K562 (cell line): ENCODE measurements around the gene FADS1. TPM values are rescaled to one million over a fixed set of nuclear protein-coding genes. Genes with fewer than 3 reads are reported as not detected.

Source experiments
- ATAC-seq: fragments of 200-7000 bp; cut with Tn5 transposase; 3 replicates; pipeline ENCODE4 v1.9.1; 2020; ENCODE audit warnings: moderate library complexity
- BruUV-seq: library from RNA; stranded (reverse); fragments of 400-500 nt; replicated peaks from 2 replicates; lab custom pipeline; 2021; lab: Mats Ljungman, UMichigan
- CTCF ChIA-PET: fragments of 300-600 bp; formaldehyde crosslinking; extraction: SDS; loops from one replicate; lab custom pipeline; 2021; ENCODE audit warnings: low intra/inter-chr PET ratio; lab: Yijun Ruan, JAX
- POLR2A ChIA-PET: fragments of 300-600, 350-650 bp; sonication (Branson Sonifier 250); formaldehyde crosslinking; extraction: SDS; loops from one replicate; lab custom pipeline; 2021; ENCODE audit warnings: antibody characterized with exemption, inconsistent platforms; lab: Yijun Ruan, JAX
- DNase-seq, 4 experiments: peaks; one replicate each; pipeline versions ENCODE4 v3.0.0 to v3.0.0-alpha.2; 2011 to 2018; ENCODE audit warnings: low spot score in 3 of 4, mixed read lengths in 3 of 4; ENCODE audit errors: extremely low read depth in 1 of 4
- FAIRE-seq: peaks from 2 replicates; lab custom pipeline; 2011; peaks lifted over from hg19 to GRCh38; lab: Jason Lieb, UNC
- H2AFZ ChIP-seq: 2 replicates; pipeline ENCODE4 v1.6.0; 2011; ENCODE audit warnings: low read depth, low read length, control low read depth, inconsistent platforms
- H3K27ac ChIP-seq: fragments of 200-600 bp; 3 replicates; pipeline ENCODE4 v1.8.0; 2011; ENCODE audit warnings: low read depth, mild to moderate bottlenecking, control low read depth, inconsistent platforms, low read length, moderate library complexity, mixed read lengths; ENCODE audit errors: extremely low read depth
- H3K27me3 ChIP-seq, 2 experiments: fragments of 300-600 bp in 1 of 2; 2 replicates in 1 of 2; 3 replicates in 1 of 2; pipeline versions ENCODE4 v1.6.0 to v1.8.0; 2011; ENCODE audit warnings: inconsistent platforms in 2 of 2, low read length in 2 of 2, mild to moderate bottlenecking in 1 of 2, mixed read lengths in 1 of 2, moderate library complexity in 1 of 2; ENCODE audit not compliant: control insufficient read depth in 2 of 2, insufficient read depth in 2 of 2
- H3K36me3 ChIP-seq: fragments of 300-600 bp; 3 replicates; pipeline ENCODE4 v1.8.0; 2011; ENCODE audit warnings: mild to moderate bottlenecking, low read length, inconsistent platforms; ENCODE audit not compliant: control insufficient read depth, insufficient read depth
- H3K4me1 ChIP-seq, 2 experiments: fragments of 200-600 bp in 1 of 2; replicated peaks in 1 of 2; 2 replicates in 1 of 2; 3 replicates in 1 of 2; pipeline versions ENCODE4 v1.5.1 to v1.8.0; 2011; ENCODE audit warnings: inconsistent platforms in 2 of 2, low read length in 2 of 2, mild to moderate bottlenecking in 1 of 2, mixed read lengths in 1 of 2, moderate library complexity in 1 of 2; ENCODE audit not compliant: control insufficient read depth in 2 of 2, insufficient read depth in 2 of 2
- H3K4me2 ChIP-seq: 2 replicates; pipeline ENCODE4 v1.6.1; 2011; ENCODE audit warnings: low read length, control low read depth, inconsistent platforms, mixed read lengths; ENCODE audit not compliant: insufficient read depth
- H3K4me3 ChIP-seq: fragments of 200-600 bp; sonication (generic), shearing (Covaris generic); 2 replicates; pipeline ENCODE4 v1.5.1; 2016; ENCODE audit warnings: control low read depth, inconsistent platforms
- H3K79me2 ChIP-seq: fragments of 200-600 bp; 3 replicates; pipeline ENCODE4 v1.8.0; 2011; ENCODE audit warnings: low read length, inconsistent platforms; ENCODE audit not compliant: control insufficient read depth, insufficient read depth
- H3K9ac ChIP-seq, 2 experiments: 2 replicates each; pipeline versions ENCODE4 v1.6.0 to v1.6.1; 2011; ENCODE audit warnings: low read depth in 2 of 2, low read length in 2 of 2, control low read depth in 1 of 2, inconsistent platforms in 1 of 2, mild to moderate bottlenecking in 1 of 2, mixed read lengths in 1 of 2; ENCODE audit not compliant: insufficient read depth in 1 of 2
- H3K9me1 ChIP-seq: one replicate; pipeline ENCODE4 v1.6.0; 2011; ENCODE audit warnings: inconsistent platforms, mild to moderate bottlenecking, low read length, moderate library complexity; ENCODE audit not compliant: control insufficient read depth, insufficient read depth
- H3K9me3 ChIP-seq: replicated peaks from 2 replicates; pipeline ENCODE4 v1.5.1; 2011; ENCODE audit warnings: low read depth, low read length, inconsistent platforms; ENCODE audit not compliant: control insufficient read depth, insufficient read depth
- H4K20me1 ChIP-seq: replicated peaks from 2 replicates; pipeline ENCODE4 v1.6.1; 2011; ENCODE audit warnings: low read length, inconsistent platforms, mixed read lengths; ENCODE audit not compliant: control insufficient read depth, insufficient read depth
- ASH1L ChIP-seq: fragments of 450-650 bp; IDR thresholded peaks from 2 replicates; pipeline ENCODE4 v1.6.1; 2018; ENCODE audit warnings: borderline replicate concordance, mild to moderate bottlenecking, low read depth; ENCODE audit not compliant: partially characterized antibody
- CBX5 ChIP-seq: IDR thresholded peaks from 2 replicates; pipeline ENCODE4 v1.6.1; 2014; ENCODE audit warnings: low read depth, borderline replicate concordance
- ELF1 ChIP-seq: fragments of 200-800 bp; sonication (Bioruptor generic); IDR thresholded peaks from 2 replicates; pipeline ENCODE4 v1.6.1; 2016; ENCODE audit warnings: missing genetic modification characterization, missing compliant biosample characterization
- ELF2 ChIP-seq: fragments of 250-450 bp; sonication (Bioruptor Pico); IDR thresholded peaks from 2 replicates; pipeline ENCODE4 v1.5.0; 2021; ENCODE audit warnings: mild to moderate bottlenecking
- PHF20 ChIP-seq: fragments of 450-650 bp; IDR thresholded peaks from 2 replicates; pipeline ENCODE4 v1.6.1; 2018; ENCODE audit not compliant: partially characterized antibody
- ZNF184 ChIP-seq: sonication (generic); formaldehyde crosslinking; IDR thresholded peaks from 2 replicates; pipeline ENCODE4 v1.5.0; 2020; ENCODE audit warnings: missing genetic modification reagents
- ZNF586 ChIP-seq: fragments of 450-650 bp; formaldehyde crosslinking; conservative IDR thresholded peaks from 2 replicates; pipeline ENCODE4 v1.4.0; 2020; ENCODE audit warnings: mild to moderate bottlenecking, moderate library complexity
- WGBS: fragments of 100-300 bp; shearing (Covaris generic); methylation state at CpG from one replicate; pipeline ENCODE4 v1.1.6; 2016; ENCODE audit warnings: low coverage, mixed read lengths; ENCODE audit not compliant: insufficient coverage; ENCODE audit errors: missing lambda C conversion rate; 5-methylcytosine and 5-hydroxymethylcytosine counted together
- in situ Hi-C: fragments of 300-500 bp; cut with MboI; formaldehyde crosslinking; loops from 4 replicates; pipeline ENCODE4 v1.15.0; 2018; ENCODE audit warnings: inconsistent platforms, mixed read lengths
- intact Hi-C: fragments of 100-400 bp; cut with micrococcal nuclease; formaldehyde crosslinking; loops from 2 replicates; pipeline ENCODE4 v1.14.2; 2022
- polyA plus RNA-seq, 8 experiments: library from polyadenylated mRNA; depleted of rRNA in 4 of 8; stranded (reverse) in 5 of 8; unstranded in 3 of 8; fragments of >200 nt; fragmentation: Nextera tagmentation in 2 of 8; fragmentation: Illumina TruSeq in 1 of 8; extraction: Ambion mirVana in 2 of 8; extraction: Trizol in 1 of 8; gene quantifications; 2 replicates each; pipeline versions ENCODE4 v1.2.1 to v1.2.3, GENCODE V29; 2011 to 2014; ENCODE audit warnings: inconsistent platforms in 1 of 8, missing spikeins in 1 of 8
- total RNA-seq, 7 experiments: library from RNA; depleted of rRNA in 6 of 7; stranded (reverse); fragments of >200 nt in 6 of 7; fragmentation: Illumina TruSeq in 2 of 7; extraction: Trizol in 2 of 7; gene quantifications; 2 replicates each; pipeline versions ENCODE4 v1.2.1 to v1.2.3, GENCODE V29; 2011 to 2021; ENCODE audit warnings: low replicate concordance in 1 of 7
- TF ChIP-seq, protein P1 (sequence below): fragments of 250-450 bp; sonication (Bioruptor Pico); IDR thresholded peaks from 2 replicates; pipeline ENCODE4 v1.8.0; 2022; ENCODE audit warnings: moderate library complexity, mild to moderate bottlenecking, inconsistent platforms
- TF ChIP-seq, protein P2 (sequence below): IDR thresholded peaks from 2 replicates; pipeline ENCODE4 v1.6.1; 2012; ENCODE audit warnings: low read depth, low read length, improper control_type of control experiment, borderline replicate concordance

FADS1 gene
- total and polyA plus RNA-seq, 9 of the 15 experiments (the other 6 are each of a cell fraction or from before 2014, with no cell fraction given): 110 to 864 (median 364) TPM

DNA sequence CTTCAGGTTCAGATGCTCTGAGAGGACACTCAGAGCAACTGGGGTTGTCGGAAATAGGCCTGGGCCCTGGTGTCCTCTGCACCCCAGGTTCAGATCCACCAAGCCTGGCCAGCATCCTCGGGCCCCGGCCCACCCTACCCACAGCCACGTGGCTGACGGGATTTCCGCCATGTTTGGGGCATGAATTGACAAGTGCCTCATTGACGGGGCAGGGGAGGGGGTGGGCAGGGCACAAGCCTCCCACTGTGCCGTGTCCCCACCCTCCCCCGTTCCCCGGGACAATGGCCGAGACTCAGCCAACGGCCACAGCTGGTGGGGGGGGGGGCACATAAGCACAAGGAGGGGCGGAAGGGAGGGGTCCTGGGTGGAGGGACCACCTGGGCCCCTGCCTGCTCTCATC is 55.9 kb downstream of the FADS1 start:
- intact Hi-C loops: no loop called here
- Histone ChIP-seq H3K27ac (no peak overlapping the region), H3K9me1 (no peaks in the 10 kb centered on the region), H3K4me1 (peaks cover 25 to 74% of the 10 kb centered on the region in 2 experiments), H3K4me3 (no peak overlapping the region), H3K36me3 (no peaks in the 10 kb centered on the region), H3K9ac (no peak overlapping the region), H2AFZ (no peak overlapping the region), H3K9me3 (no peaks in the 10 kb centered on the region), H3K27me3 (no peaks in the 10 kb centered on the region), H3K4me2 (no peak overlapping the region), H3K79me2 (peaks cover 20% of the 10 kb centered on the region; the same call in 1 of the 3 replicates), H4K20me1 (0 out of 2 replicates have a peak, but pooled peaks cover 6% of the 10 kb centered on the region)
- no peak for DNase-seq
- ATAC-seq: no peak
- in situ Hi-C loops: no loop called here
- ChIA-PET CTCF (no interaction called here), POLR2A (no interaction called here)
- no peak for FAIRE-seq
- BruUV-seq: no TSS peak
- TF ChIP-seq CBX5 (no peak), ZNF586 (CRISPR knock-in tag) (no peak), ASH1L (no peak), ZNF184 (CRISPR knock-in tag) (no peak), PHF20 (no peak), ELF1 (tag) (no peak), ELF2 (CRISPR knock-in tag) (no peak)
- TF ChIP-seq, protein P1, sequence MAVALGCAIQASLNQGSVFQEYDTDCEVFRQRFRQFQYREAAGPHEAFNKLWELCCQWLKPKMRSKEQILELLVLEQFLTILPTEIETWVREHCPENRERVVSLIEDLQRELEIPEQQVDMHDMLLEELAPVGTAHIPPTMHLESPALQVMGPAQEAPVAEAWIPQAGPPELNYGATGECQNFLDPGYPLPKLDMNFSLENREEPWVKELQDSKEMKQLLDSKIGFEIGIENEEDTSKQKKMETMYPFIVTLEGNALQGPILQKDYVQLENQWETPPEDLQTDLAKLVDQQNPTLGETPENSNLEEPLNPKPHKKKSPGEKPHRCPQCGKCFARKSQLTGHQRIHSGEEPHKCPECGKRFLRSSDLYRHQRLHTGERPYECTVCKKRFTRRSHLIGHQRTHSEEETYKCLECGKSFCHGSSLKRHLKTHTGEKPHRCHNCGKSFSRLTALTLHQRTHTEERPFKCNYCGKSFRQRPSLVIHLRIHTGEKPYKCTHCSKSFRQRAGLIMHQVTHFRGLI (CRISPR knock-in tag): no peak
- TF ChIP-seq, protein P2, sequence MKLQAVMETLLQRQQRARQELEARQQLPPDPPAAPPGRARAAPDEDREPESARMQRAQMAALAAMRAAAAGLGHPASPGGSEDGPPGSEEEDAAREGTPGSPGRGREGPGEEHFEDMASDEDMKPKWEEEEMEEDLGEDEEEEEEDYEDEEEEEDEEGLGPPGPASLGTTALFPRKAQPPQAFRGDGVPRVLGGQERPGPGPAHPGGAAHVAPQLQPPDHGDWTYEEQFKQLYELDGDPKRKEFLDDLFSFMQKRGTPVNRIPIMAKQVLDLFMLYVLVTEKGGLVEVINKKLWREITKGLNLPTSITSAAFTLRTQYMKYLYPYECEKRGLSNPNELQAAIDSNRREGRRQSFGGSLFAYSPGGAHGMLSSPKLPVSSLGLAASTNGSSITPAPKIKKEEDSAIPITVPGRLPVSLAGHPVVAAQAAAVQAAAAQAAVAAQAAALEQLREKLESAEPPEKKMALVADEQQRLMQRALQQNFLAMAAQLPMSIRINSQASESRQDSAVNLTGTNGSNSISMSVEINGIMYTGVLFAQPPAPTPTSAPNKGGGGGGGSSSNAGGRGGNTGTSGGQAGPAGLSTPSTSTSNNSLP: no peak
- WGBS: no CpG with 5 or more reads among the region's 13 CpGs
